ENCODE measurements around the gene WDR44. TPM values are rescaled to one million over a fixed set of nuclear protein-coding genes. Genes with fewer than 3 reads are reported as not detected.

The WDR44 gene
- total RNA-seq, 1 experiment from 2014 or later, result 22.3 TPM

DNA sequence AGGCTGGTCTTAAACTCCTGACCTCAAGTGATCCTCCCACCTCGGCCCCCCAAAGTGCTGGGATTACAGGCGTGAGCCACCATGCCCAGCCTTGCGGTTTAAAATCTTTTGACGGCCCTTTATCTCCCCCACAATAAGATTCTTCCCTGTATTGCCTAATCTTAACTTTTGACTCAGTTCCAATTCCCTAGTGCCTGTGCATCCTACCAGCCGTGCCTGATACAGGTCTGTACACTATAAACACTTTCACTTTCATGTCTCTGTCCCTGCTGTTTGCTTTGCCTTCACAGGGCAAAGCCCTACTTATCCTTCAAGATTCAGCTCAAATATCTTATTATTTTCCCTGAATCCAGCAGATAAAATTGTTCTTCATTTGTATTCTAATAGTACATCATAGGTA lies 74.6 kb downstream of the WDR44 start:
- no peaks in the 10 kb centered on the region for H3K36me3 ChIP-seq (ENCODE audit: control insufficient read depth, insufficient read depth, low read length)
- H3K9me3 ChIP-seq (ENCODE audit: control insufficient read depth, insufficient read depth, low read depth, low read length), result no peaks in the 10 kb centered on the region
- no peak overlapping the region for H3K4me3 ChIP-seq (ENCODE audit: low read depth in 2 of 2, low read length in 2 of 2)
- H3K27ac ChIP-seq (ENCODE audit: low read length), result no peak overlapping the region
- H3K27me3 ChIP-seq (ENCODE audit: control insufficient read depth, insufficient read depth, low read length), result no peaks in the 10 kb centered on the region
- in situ Hi-C loops (cut with HindIII; ENCODE audit: low pct_unique_long_range_greater_than_20kb, low sequenced_read_pairs), result no loop called here
- TF ChIP-seq TCF7L2 (IDR thresholded peaks at IDR 0.05; ENCODE audit: low read depth, low read length) (no peak), POLR2AphosphoS5 (IDR thresholded peaks at IDR 0.05; ENCODE audit: low read depth, low read length) (no peak), SIN3A (IDR thresholded peaks at IDR 0.05; ENCODE audit: borderline replicate concordance, insufficient read depth, low read depth, low read length) (no peak)
- TF ChIP-seq, protein P1, sequence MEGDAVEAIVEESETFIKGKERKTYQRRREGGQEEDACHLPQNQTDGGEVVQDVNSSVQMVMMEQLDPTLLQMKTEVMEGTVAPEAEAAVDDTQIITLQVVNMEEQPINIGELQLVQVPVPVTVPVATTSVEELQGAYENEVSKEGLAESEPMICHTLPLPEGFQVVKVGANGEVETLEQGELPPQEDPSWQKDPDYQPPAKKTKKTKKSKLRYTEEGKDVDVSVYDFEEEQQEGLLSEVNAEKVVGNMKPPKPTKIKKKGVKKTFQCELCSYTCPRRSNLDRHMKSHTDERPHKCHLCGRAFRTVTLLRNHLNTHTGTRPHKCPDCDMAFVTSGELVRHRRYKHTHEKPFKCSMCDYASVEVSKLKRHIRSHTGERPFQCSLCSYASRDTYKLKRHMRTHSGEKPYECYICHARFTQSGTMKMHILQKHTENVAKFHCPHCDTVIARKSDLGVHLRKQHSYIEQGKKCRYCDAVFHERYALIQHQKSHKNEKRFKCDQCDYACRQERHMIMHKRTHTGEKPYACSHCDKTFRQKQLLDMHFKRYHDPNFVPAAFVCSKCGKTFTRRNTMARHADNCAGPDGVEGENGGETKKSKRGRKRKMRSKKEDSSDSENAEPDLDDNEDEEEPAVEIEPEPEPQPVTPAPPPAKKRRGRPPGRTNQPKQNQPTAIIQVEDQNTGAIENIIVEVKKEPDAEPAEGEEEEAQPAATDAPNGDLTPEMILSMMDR (IDR thresholded peaks at IDR 0.05), result no peak
- TF ChIP-seq, protein P2, sequence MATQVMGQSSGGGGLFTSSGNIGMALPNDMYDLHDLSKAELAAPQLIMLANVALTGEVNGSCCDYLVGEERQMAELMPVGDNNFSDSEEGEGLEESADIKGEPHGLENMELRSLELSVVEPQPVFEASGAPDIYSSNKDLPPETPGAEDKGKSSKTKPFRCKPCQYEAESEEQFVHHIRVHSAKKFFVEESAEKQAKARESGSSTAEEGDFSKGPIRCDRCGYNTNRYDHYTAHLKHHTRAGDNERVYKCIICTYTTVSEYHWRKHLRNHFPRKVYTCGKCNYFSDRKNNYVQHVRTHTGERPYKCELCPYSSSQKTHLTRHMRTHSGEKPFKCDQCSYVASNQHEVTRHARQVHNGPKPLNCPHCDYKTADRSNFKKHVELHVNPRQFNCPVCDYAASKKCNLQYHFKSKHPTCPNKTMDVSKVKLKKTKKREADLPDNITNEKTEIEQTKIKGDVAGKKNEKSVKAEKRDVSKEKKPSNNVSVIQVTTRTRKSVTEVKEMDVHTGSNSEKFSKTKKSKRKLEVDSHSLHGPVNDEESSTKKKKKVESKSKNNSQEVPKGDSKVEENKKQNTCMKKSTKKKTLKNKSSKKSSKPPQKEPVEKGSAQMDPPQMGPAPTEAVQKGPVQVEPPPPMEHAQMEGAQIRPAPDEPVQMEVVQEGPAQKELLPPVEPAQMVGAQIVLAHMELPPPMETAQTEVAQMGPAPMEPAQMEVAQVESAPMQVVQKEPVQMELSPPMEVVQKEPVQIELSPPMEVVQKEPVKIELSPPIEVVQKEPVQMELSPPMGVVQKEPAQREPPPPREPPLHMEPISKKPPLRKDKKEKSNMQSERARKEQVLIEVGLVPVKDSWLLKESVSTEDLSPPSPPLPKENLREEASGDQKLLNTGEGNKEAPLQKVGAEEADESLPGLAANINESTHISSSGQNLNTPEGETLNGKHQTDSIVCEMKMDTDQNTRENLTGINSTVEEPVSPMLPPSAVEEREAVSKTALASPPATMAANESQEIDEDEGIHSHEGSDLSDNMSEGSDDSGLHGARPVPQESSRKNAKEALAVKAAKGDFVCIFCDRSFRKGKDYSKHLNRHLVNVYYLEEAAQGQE (IDR thresholded peaks at IDR 0.05; ENCODE audit: insufficient read depth in 1 of 2, low read depth in 2 of 2, low read length in 1 of 2), result no peak
- CTCF ChIA-PET, result no interaction called here
- no peak for ATAC-seq
- BruUV-seq (replicated peaks), result no TSS peak
- intact Hi-C loops (cut with micrococcal nuclease; ENCODE audit: unreplicated experiment), result no loop called here
- DNase-seq (ENCODE audit: low read depth, low spot score), result no peak
- POLR2A ChIA-PET, result interaction anchor here (0.6 kb wide), 1 partner anchor 187 kb away, joined by 12 read pairs; no protein-coding TSS in a partner anchor
- H3K4me1 ChIP-seq (ENCODE audit: control insufficient read depth, insufficient read depth, low read length), result no peaks in the 10 kb centered on the region

DNA sequence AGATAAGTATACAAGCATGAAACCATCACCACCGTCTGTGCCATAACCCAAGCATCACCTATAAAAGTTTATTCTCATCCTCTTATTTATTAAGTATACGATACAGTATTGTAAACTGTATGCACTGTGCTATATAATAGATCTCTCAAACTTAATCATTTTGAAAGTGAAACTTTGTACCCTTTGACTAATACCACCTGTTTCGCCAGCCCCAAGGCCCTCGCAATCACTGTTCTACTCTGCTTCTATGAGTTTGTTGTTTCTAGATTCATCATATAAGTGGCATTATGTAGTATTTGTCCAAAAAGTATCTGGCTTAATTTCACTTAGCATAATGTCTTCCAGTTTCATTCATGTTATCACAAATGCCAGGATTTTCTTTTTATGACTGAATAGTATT lies 77.7 kb downstream of the WDR44 start:
- H3K4me1 ChIP-seq (ENCODE audit: control insufficient read depth, insufficient read depth, low read length), result no peaks in the 10 kb centered on the region
- TF ChIP-seq, protein P2 (IDR thresholded peaks at IDR 0.05; ENCODE audit: insufficient read depth in 1 of 2, low read depth in 2 of 2, low read length in 1 of 2), result no peak
- TF ChIP-seq SIN3A (IDR thresholded peaks at IDR 0.05; ENCODE audit: borderline replicate concordance, insufficient read depth, low read depth, low read length) (no peak), POLR2AphosphoS5 (IDR thresholded peaks at IDR 0.05; ENCODE audit: low read depth, low read length) (no peak), TCF7L2 (IDR thresholded peaks at IDR 0.05; ENCODE audit: low read depth, low read length) (no peak)
- TF ChIP-seq, protein P1 (IDR thresholded peaks at IDR 0.05), result no peak
- ChIA-PET POLR2A (no interaction called here), CTCF (no interaction called here)
- no TSS peak for BruUV-seq (replicated peaks)
- H3K27ac ChIP-seq (ENCODE audit: low read length), result no peak overlapping the region
- no peaks in the 10 kb centered on the region for H3K27me3 ChIP-seq (ENCODE audit: control insufficient read depth, insufficient read depth, low read length)
- in situ Hi-C loops (cut with HindIII; ENCODE audit: low pct_unique_long_range_greater_than_20kb, low sequenced_read_pairs) (no loop called here), intact Hi-C loops (cut with micrococcal nuclease; ENCODE audit: unreplicated experiment) (no loop called here)
- DNase-seq (ENCODE audit: low read depth, low spot score) (no peak), ATAC-seq (no peak)
- no peak overlapping the region for H3K4me3 ChIP-seq (ENCODE audit: low read depth in 2 of 2, low read length in 2 of 2)
- H3K36me3 ChIP-seq (ENCODE audit: control insufficient read depth, insufficient read depth, low read length), result no peaks in the 10 kb centered on the region
- H3K9me3 ChIP-seq (ENCODE audit: control insufficient read depth, insufficient read depth, low read depth, low read length), result no peaks in the 10 kb centered on the region
